NCI-H2227 (cell line): Measurements from ENCODE around the gene PPP2R2C.

Experiments used
- DNase-seq: peaks from one replicate; lab custom pipeline; 2025; ENCODE audit not compliant: unreplicated experiment; lab: John Stamatoyannopoulos, UW

PPP2R2C gene

GRCh38 chr4:6469898-6470501, 2.4 kb downstream of the PPP2R2C start:
- no peak for DNase-seq

GRCh38 chr4:6469144-6469543, 3.3 kb downstream of the PPP2R2C start:
- no peak for DNase-seq

- no peak for DNase-seq
Observed at GRCh38 chr4:6468376-6468775, 4.0 kb downstream of the PPP2R2C start.

GRCh38 chr4:6467600-6467999, 4.8 kb downstream of the PPP2R2C start:
- DNase-seq: no peak

- DNase-seq: no peak
Observed at GRCh38 chr4:6466756-6467381, 5.5 kb downstream of the PPP2R2C start.

GRCh38 chr4:6465955-6466354, 6.5 kb downstream of the PPP2R2C start:
- no peak for DNase-seq

GRCh38 chr4:6464842-6465588, 7.4 kb downstream of the PPP2R2C start:
- no peak for DNase-seq

- DNase-seq: no peak
Observed at GRCh38 chr4:6463311-6464289, 8.8 kb downstream of the PPP2R2C start.

GRCh38 chr4:6461301-6462165, 10.9 kb downstream of the PPP2R2C start:
- DNase-seq: no peak

GRCh38 chr4:6460876-6461275, 11.5 kb downstream of the PPP2R2C start:
- DNase-seq: no peak

- no peak for DNase-seq
Observed at GRCh38 chr4:6458528-6458927, 13.9 kb downstream of the PPP2R2C start.

GRCh38 chr4:6456450-6456849, 16.0 kb downstream of the PPP2R2C start:
- DNase-seq: no peak

GRCh38 chr4:6454112-6454910, 18.1 kb downstream of the PPP2R2C start:
- no peak for DNase-seq

- no peak for DNase-seq
Observed at GRCh38 chr4:6453688-6453990, 18.8 kb downstream of the PPP2R2C start.

GRCh38 chr4:6452897-6453687, 19.3 kb downstream of the PPP2R2C start:
- no peak for DNase-seq

GRCh38 chr4:6452116-6452896, 20.1 kb downstream of the PPP2R2C start:
- no peak for DNase-seq

GRCh38 chr4:6451309-6451708, 21.1 kb downstream of the PPP2R2C start:
- DNase-seq: no peak

GRCh38 chr4:6450709-6451108, 21.7 kb downstream of the PPP2R2C start:
- no peak for DNase-seq
